ENCODE measurements around the gene DOCK4.

The DOCK4 gene

DNA sequence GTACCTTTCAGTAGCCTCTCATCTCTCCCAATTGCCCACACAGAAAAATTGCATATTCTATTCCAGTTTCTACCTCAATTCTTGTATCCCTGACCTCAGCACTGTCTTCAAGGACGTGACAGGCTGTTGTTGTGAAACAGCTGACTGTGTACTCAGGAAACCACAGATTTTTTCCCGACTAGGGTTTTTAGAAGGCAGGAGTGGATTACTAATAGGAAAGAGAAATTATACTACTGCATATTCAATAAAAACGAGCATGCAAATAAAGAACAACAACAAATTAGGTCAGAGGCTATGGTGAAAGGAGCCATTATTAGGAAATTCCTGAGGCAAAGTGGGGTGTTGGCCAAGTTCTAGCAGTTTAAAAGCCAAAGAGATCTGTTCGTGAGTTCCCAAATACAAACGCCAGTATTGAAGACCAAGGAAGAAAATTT lies 93.4 kb downstream of the DOCK4 start:
- no peaks in the 10 kb centered on the region for H3K27me3 ChIP-seq (replicated peaks; ENCODE audit: control insufficient read depth, insufficient read depth, low read length)
- no peaks in the 10 kb centered on the region for H3K9me3 ChIP-seq (ENCODE audit: control insufficient read depth, low read length)
- no peaks in the 10 kb centered on the region for H3K36me3 ChIP-seq (ENCODE audit: control insufficient read depth, insufficient read depth, low read length, severe bottlenecking)
- peak overlapping the region; percentile 79 for H3K4me3 ChIP-seq (ENCODE audit: low read length)
- peaks cover 35% of the 10 kb centered on the region for H3K4me1 ChIP-seq (ENCODE audit: control insufficient read depth, insufficient read depth, low read length)
- DNase-seq (ENCODE audit: low read depth), result no peak
- H3K9ac ChIP-seq (ENCODE audit: low read length), result peak overlapping the region; percentile 81

DNA sequence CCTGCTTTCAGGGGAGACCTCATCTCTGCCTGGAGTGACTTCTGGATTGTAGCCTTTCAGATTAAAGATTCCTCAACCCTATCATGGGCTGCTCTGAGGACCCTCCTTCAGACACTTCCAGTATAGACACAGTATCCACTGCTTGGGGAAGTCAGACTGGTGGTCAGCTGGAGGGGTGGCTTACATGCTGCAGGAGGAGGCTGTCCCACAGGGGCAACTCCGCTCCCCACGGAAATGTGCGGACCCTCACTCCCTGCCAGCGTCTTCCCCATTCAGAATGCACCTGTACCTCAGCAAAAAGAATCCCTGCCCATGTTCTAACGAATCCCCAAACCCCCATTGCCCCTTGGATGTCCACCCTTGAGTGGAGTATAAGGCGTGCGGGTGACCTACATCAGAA lies 95.5 kb downstream of the DOCK4 start:
- no peaks in the 10 kb centered on the region for H3K36me3 ChIP-seq (ENCODE audit: control insufficient read depth, insufficient read depth, low read length, severe bottlenecking)
- H3K9ac ChIP-seq (ENCODE audit: low read length), result no peak overlapping the region
- DNase-seq (ENCODE audit: low read depth), result no peak
- peaks cover 32% of the 10 kb centered on the region for H3K4me1 ChIP-seq (ENCODE audit: control insufficient read depth, insufficient read depth, low read length)
- no peaks in the 10 kb centered on the region for H3K9me3 ChIP-seq (ENCODE audit: control insufficient read depth, low read length)
- no peaks in the 10 kb centered on the region for H3K27me3 ChIP-seq (replicated peaks; ENCODE audit: control insufficient read depth, insufficient read depth, low read length)
- no peak overlapping the region for H3K4me3 ChIP-seq (ENCODE audit: low read length)

DNA sequence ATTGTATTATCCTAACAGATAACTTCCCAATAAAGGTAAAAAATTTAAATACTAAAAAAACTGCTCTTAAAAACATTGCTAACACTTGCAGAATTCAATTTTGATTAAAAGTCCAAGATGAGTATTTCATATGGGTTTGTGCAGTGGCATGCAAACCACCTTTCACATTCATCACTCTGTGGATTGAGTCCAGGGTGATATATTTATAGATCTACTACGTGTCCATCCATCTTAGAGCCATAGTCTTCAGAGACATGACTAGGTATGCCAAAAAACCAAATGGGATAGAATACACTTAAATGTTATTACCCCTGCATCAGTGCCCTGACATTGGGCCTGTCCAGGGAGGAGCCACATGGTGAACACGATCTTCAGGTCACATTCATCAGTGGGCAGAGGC lies 96.0 kb downstream of the DOCK4 start:
- H3K27me3 ChIP-seq (replicated peaks; ENCODE audit: control insufficient read depth, insufficient read depth, low read length), result no peaks in the 10 kb centered on the region
- no peaks in the 10 kb centered on the region for H3K9me3 ChIP-seq (ENCODE audit: control insufficient read depth, low read length)
- peaks cover 32% of the 10 kb centered on the region for H3K4me1 ChIP-seq (ENCODE audit: control insufficient read depth, insufficient read depth, low read length)
- H3K36me3 ChIP-seq (ENCODE audit: control insufficient read depth, insufficient read depth, low read length, severe bottlenecking), result no peaks in the 10 kb centered on the region
- no peak for DNase-seq (ENCODE audit: low read depth)
- no peak overlapping the region for H3K4me3 ChIP-seq (ENCODE audit: low read length)
- no peak overlapping the region for H3K9ac ChIP-seq (ENCODE audit: low read length)

DNA sequence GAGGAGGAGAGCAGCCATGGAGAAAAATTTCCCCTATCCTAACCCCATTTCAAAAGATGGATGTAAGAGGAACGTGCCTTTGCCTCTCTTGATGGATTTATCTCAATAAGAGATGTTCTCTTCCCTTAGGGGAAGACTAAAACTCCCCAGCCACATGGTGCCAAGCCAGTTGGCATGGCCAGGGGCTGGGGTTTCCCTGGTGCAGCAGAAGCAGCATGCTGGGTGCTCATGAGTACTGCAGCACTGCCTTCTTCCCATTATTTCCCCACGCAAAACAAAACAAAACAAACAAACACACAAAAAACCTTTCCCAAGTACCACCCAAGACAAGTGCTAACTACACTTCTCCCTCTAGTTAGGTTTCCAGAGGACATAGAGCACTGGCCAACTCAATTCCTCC lies 97.2 kb downstream of the DOCK4 start:
- Histone ChIP-seq H3K9me3 (ENCODE audit: control insufficient read depth, low read length) (no peaks in the 10 kb centered on the region), H3K36me3 (ENCODE audit: control insufficient read depth, insufficient read depth, low read length, severe bottlenecking) (no peaks in the 10 kb centered on the region), H3K4me3 (ENCODE audit: low read length) (no peak overlapping the region), H3K9ac (ENCODE audit: low read length) (no peak overlapping the region), H3K27me3 (replicated peaks; ENCODE audit: control insufficient read depth, insufficient read depth, low read length) (no peaks in the 10 kb centered on the region), H3K4me1 (ENCODE audit: control insufficient read depth, insufficient read depth, low read length) (peaks cover 23% of the 10 kb centered on the region)
- DNase-seq (ENCODE audit: low read depth), result no peak

DNA sequence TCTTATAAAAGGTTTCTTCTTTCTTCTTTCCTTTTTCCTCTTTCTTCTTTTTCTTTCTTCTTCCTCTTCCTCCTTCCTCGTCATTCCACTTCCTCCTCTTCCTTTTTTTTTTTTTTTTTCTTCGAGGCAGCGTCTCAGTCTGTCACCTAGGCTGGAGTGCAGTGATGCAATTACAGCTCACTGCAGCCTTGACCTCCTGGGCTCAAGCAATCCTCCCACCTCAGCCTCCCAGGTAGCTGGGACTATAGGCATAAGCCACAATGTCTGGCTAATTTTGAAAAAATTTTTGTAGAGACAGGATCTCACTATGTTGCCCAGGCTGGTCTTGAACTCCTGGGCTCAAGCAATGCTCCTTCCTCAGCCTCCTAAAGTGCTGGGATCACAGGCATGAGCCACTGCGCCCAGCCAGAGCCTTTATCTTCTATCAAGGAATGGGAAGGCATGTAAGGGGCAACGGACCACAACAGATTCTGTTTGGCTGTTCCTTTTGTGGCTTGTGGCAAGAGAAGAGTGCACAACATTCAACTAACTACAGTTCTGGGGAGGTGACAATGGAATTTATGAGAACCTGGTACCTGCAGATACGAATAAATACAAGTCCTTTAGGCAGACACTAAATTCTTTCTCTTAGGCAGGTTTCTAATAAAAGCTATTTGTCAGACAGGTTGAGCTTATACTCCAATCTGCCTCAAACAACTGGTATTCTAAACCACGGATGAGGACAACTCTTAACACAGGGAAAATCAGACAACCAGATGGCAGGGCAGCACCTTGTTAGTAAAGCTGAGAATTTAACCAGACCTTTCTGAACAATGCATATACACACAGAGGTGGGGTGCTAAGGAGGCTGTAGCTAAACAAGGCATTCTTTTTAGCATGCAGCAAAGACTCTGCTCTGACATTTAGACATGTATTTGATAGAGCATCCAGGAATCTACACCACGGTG lies 100.3 kb downstream of the DOCK4 start:
- no peaks in the 10 kb centered on the region for H3K27me3 ChIP-seq (replicated peaks; ENCODE audit: control insufficient read depth, insufficient read depth, low read length)
- H3K36me3 ChIP-seq (ENCODE audit: control insufficient read depth, insufficient read depth, low read length, severe bottlenecking), result no peaks in the 10 kb centered on the region
- no peaks in the 10 kb centered on the region for H3K9me3 ChIP-seq (ENCODE audit: control insufficient read depth, low read length)
- no peak overlapping the region for H3K4me3 ChIP-seq (ENCODE audit: low read length)
- H3K4me1 ChIP-seq (ENCODE audit: control insufficient read depth, insufficient read depth, low read length), result peaks cover 8% of the 10 kb centered on the region
- no peak overlapping the region for H3K9ac ChIP-seq (ENCODE audit: low read length)
- DNase-seq (ENCODE audit: low read depth), result no peak

DNA sequence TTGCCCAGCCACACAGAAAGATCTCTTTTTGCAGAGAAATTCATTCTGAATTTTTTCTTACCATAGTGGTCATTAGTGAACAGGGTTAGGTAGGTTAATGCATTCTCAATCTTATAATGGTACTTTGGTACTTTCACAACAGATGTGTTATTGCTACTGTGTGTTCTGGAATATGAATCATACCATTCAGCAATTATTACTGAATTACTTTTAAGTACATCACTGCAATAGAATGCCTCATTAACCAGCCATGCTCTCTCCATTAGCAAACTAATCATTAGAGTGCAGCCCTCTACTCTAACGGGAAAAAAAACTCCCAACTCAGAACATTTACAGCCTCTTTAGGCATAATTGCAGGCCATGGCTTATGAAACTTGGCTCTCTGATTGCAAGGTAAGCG lies 102.1 kb downstream of the DOCK4 start:
- H3K9me3 ChIP-seq (ENCODE audit: control insufficient read depth, low read length), result no peaks in the 10 kb centered on the region
- no peak for DNase-seq (ENCODE audit: low read depth)
- peaks cover 5% of the 10 kb centered on the region for H3K4me1 ChIP-seq (ENCODE audit: control insufficient read depth, insufficient read depth, low read length)
- H3K9ac ChIP-seq (ENCODE audit: low read length), result no peak overlapping the region
- no peak overlapping the region for H3K4me3 ChIP-seq (ENCODE audit: low read length)
- no peaks in the 10 kb centered on the region for H3K36me3 ChIP-seq (ENCODE audit: control insufficient read depth, insufficient read depth, low read length, severe bottlenecking)
- H3K27me3 ChIP-seq (replicated peaks; ENCODE audit: control insufficient read depth, insufficient read depth, low read length), result no peaks in the 10 kb centered on the region

DNA sequence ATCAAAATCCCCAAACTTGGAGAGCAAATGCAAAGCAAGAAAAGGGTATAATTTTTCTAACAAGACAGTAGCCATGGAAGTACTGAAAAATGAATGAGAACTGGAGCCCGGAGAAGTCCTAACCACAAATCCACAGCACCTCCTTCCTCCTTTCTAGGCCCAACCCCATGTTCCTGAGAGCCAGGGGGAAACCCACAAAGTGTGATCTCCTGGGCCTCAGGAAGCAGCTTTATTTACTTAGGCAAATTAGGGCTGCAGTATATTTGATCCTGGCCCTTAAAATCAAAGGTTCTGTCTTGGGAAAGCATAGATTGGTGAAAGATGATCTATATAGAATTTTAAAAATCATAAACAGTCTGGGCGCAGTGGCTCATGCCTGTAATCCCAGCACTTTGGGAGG lies 103.0 kb downstream of the DOCK4 start:
- H3K9ac ChIP-seq (ENCODE audit: low read length), result no peak overlapping the region
- no peak overlapping the region for H3K4me3 ChIP-seq (ENCODE audit: low read length)
- DNase-seq (ENCODE audit: low read depth), result peak; percentile 27
- H3K36me3 ChIP-seq (ENCODE audit: control insufficient read depth, insufficient read depth, low read length, severe bottlenecking), result no peaks in the 10 kb centered on the region
- no peaks in the 10 kb centered on the region for H3K9me3 ChIP-seq (ENCODE audit: control insufficient read depth, low read length)
- no peaks in the 10 kb centered on the region for H3K4me1 ChIP-seq (ENCODE audit: control insufficient read depth, insufficient read depth, low read length)
- no peaks in the 10 kb centered on the region for H3K27me3 ChIP-seq (replicated peaks; ENCODE audit: control insufficient read depth, insufficient read depth, low read length)

DNA sequence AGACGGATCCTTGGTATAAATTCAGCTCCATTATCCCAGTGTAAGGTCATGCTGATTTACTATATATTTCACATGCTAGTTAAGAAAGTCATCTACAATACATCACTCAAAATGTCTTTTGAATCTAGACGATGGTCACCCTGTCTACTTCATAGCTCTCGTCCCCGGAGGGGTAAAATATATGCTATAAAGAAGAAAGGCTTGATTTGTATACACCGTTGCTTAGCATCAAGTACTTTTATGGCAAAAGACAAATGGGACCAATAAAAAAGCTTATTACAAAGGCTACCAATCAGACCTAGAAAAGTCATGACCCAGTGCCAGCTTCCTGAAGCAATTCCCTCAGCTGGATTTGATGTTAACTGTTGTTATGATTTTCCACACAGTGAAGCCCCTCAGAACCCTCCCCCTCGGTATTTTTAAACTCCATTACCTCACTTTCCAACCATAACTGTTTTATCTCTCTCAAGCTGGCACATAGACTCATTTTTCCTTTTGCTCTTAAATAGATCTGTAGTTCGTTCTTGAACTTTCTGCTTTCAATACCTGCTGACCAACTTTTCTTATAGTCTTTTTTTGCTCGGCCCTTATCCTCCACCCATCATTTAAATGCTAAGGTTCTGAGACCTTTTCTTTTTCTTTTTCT lies 104.9 kb downstream of the DOCK4 start:
- no peak for DNase-seq (ENCODE audit: low read depth)

DNA sequence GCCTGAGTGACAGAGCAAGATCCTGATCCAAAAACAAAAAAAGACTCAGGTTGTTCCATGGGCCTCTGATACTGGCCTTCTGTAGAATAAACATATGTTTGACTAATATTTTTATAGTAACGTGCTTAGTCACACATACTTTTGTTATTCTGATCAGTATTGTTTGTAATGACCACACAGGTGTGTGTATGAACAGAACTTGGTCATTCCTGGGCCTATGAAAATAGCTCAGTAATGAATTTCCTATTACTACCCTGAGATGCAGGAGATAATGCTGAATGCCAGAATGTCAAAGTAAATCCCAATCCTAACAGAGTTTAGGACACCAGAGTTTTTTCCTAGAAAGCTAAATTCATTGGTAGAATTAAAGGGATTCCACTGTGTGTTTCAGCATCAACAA lies 108.7 kb downstream of the DOCK4 start:
- Histone ChIP-seq H3K36me3 (ENCODE audit: control insufficient read depth, insufficient read depth, low read length, severe bottlenecking) (no peaks in the 10 kb centered on the region), H3K4me3 (ENCODE audit: low read length) (no peak overlapping the region), H3K9ac (ENCODE audit: low read length) (no peak overlapping the region), H3K27me3 (replicated peaks; ENCODE audit: control insufficient read depth, insufficient read depth, low read length) (no peaks in the 10 kb centered on the region), H3K4me1 (ENCODE audit: control insufficient read depth, insufficient read depth, low read length) (no peaks in the 10 kb centered on the region), H3K9me3 (ENCODE audit: control insufficient read depth, low read length) (no peaks in the 10 kb centered on the region)
- no peak for DNase-seq (ENCODE audit: low read depth)

More for the DNA sequence above, 104.9 kb downstream of the DOCK4 start:
- H3K9ac ChIP-seq (ENCODE audit: low read length), result no peak overlapping the region
- no peak overlapping the region for H3K4me3 ChIP-seq (ENCODE audit: low read length)
- no peaks in the 10 kb centered on the region for H3K27me3 ChIP-seq (replicated peaks; ENCODE audit: control insufficient read depth, insufficient read depth, low read length)
- no peaks in the 10 kb centered on the region for H3K36me3 ChIP-seq (ENCODE audit: control insufficient read depth, insufficient read depth, low read length, severe bottlenecking)
- H3K4me1 ChIP-seq (ENCODE audit: control insufficient read depth, insufficient read depth, low read length), result no peaks in the 10 kb centered on the region
- no peaks in the 10 kb centered on the region for H3K9me3 ChIP-seq (ENCODE audit: control insufficient read depth, low read length)

DNA sequence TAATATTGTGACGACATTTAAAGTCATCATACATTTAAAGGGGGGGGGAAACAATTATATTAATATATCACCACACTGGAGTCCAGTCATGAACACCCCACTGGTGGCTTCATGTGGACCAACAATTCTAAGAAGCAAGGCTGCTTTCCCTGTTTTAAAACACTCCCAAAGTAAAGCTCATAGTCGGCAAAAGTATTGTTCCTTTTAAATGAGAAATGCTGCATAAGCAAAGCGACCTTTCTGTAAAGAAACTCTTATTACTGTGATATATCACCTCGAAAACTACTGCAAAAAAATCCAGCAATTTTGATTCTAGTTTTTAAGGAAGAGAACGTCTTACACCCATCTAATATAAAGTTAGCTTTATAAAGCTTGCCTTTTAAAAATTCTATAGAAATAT lies 112.8 kb downstream of the DOCK4 start:
- H3K4me1 ChIP-seq (ENCODE audit: control insufficient read depth, insufficient read depth, low read length), result no peaks in the 10 kb centered on the region
- no peaks in the 10 kb centered on the region for H3K27me3 ChIP-seq (replicated peaks; ENCODE audit: control insufficient read depth, insufficient read depth, low read length)
- no peak for DNase-seq (ENCODE audit: low read depth)
- H3K9ac ChIP-seq (ENCODE audit: low read length), result no peak overlapping the region
- no peaks in the 10 kb centered on the region for H3K36me3 ChIP-seq (ENCODE audit: control insufficient read depth, insufficient read depth, low read length, severe bottlenecking)
- H3K4me3 ChIP-seq (ENCODE audit: low read length), result no peak overlapping the region
- no peaks in the 10 kb centered on the region for H3K9me3 ChIP-seq (ENCODE audit: control insufficient read depth, low read length)

DNA sequence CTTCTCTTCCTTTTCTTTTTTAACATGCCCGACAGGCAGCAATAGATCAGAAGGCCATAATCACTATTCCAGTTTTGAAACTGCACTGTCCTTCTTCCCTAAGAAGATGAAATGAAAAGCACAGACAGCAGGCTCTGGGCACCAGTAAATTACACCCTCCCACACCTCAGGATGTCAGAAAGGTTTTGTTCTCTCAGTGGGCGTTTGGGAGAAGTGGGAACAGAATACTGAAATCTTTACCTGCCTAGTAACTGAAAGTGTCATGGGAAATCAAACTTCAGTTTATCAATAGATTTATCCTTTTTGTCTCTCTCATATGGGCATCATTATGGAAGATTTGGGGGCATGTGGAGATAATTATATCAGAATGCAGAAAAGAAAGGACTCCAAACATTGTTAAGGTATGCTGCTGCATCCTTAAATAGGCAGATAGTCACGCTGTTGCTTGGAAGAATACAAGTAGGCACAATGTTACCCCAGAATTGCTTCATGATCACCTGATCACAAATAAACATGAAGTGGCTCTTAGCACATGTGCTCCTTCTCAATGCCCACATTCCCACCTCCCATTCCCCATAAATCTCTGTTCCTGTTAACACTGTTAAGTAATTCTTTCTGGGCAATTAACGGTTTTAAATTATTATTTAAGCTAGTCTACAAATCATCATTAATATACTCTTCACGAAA lies 113.3 kb downstream of the DOCK4 start:
- Histone ChIP-seq H3K27me3 (replicated peaks; ENCODE audit: control insufficient read depth, insufficient read depth, low read length) (no peaks in the 10 kb centered on the region), H3K9ac (ENCODE audit: low read length) (no peak overlapping the region), H3K9me3 (ENCODE audit: control insufficient read depth, low read length) (no peaks in the 10 kb centered on the region), H3K4me1 (ENCODE audit: control insufficient read depth, insufficient read depth, low read length) (no peaks in the 10 kb centered on the region), H3K4me3 (ENCODE audit: low read length) (no peak overlapping the region), H3K36me3 (ENCODE audit: control insufficient read depth, insufficient read depth, low read length, severe bottlenecking) (no peaks in the 10 kb centered on the region)
- DNase-seq (ENCODE audit: low read depth), result no peak
